GM21515 (cell line): ENCODE data around the gene ZP1.
"Not testable (repeated sequence)": the region's sequence is repeated elsewhere in the genome, so short reads cannot be mapped to it uniquely, and the experiment has no call there.

Experiments
- ATAC-seq: cut with Tn5 transposase; IDR thresholded peaks from one replicate; pipeline ENCODE4 v1.9.1; 2021; ENCODE audit not compliant: unreplicated experiment

Gene ZP1

DNA sequence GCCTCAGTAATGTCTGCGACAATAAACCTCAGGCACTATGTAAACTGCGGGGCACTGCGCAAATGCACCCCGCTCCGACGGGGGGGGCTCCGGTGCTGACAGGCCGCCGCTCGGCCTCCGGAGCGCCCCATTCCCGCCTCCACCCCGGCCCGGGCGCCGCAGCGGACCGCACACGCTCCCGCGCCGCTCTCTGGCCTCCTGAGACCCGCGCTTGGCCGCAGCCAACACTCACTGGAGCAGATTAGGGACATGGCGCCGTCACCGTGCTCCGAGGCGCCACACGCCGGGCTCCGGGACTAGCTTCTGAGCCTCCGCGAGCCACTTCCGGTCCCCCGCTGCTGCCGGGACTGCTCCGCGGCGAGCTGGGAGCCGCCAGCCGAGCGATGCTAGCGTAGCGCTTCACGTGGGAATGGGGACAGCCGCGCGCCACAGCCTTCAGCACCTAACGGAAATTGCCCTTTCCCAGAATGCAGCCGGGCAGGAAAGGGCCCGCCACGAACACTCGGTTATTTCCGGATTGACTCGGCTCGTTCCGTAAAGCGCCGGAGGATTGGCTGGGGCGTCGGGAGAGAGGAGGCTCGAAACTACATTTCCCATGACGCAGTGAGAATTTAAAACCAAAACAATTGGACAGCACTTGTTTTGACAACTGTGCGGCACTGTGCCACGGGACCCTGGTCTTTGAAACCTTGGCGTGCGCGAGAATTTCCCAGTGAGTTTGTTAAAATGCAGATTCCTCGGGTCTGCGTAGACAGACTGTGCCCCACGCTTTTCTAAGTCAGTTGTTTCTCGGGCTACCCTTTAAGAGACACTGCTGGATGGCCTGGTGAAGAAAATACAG is 39.0 kb downstream of the ZP1 start, which contains the start of gene PRPF19:
TSS of gene PRPF19 (minus strand) at position 454 of the 841 bp plus-strand sequence. CDS start at position 251, 203 bp downstream.
- peak; percentile 73 for ATAC-seq

DNA sequence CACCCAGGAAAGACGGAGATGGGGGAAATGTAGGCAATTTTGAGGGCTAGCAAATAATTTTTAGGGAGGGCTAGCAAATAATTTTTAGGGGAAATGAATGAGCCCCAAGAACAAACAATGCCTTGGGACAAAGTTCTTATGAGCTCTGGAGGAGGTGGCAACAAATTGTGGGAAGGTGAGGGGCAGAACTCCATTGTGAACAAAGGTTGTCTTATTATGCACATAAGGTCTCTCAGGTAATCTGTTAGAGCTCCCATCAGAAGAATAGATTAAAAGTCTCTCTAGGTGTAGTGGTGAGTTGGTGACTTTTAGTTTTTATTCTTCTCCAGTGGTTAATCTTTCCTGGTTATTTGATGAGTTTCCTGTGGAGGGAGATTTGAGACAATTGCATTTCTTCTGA is 41.5 kb downstream of the ZP1 start:
- ATAC-seq, result no peak

DNA sequence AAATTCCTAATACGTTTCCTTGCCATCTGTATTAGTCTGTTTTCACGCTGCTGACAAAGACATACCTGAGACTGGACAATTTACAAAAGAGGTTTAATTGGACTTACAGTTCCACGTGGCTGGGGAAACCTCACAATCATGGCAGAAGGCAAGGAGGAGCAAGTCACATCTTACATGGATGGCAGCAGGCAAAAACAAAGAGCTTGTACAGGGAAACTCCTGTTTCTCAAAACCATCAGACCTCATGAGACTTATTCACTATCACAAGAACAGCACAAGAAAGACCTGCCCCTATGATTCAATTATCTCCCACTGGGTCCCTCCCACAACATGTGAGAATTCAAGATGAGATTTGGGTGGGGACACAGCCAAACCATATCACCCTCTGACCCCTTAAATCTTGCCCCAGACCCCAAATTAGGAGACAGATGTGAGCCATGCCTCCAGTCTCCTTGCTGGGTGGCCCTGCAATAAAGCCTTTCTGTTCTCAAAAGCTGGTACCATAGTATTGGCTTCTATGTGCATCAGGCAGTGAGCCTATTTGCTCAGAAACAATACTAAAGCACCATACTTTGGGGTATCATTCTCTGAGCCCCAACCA is 42.4 kb downstream of the ZP1 start:
- ATAC-seq, result not testable (repeated sequence)

DNA sequence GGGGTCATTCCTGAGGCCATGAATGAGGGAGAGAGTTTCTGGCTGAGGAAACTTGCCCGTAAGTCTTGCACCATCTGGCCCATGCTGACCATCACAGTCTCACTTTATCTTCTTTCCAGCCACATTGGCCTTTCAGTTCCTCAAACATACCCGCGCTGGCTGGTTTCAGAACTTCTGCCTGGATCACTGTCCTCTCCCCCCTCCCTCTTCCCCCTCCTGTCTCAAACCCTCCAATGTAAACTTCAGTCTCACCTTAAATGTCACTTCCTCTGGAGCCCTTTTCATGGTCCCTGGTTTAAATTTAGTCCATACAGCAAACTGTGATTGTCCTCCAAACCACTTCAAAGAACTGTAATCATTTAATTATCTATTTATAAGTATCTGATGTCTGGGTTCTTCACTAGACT is 42.9 kb downstream of the ZP1 start:
- peak; percentile 29 for ATAC-seq

DNA sequence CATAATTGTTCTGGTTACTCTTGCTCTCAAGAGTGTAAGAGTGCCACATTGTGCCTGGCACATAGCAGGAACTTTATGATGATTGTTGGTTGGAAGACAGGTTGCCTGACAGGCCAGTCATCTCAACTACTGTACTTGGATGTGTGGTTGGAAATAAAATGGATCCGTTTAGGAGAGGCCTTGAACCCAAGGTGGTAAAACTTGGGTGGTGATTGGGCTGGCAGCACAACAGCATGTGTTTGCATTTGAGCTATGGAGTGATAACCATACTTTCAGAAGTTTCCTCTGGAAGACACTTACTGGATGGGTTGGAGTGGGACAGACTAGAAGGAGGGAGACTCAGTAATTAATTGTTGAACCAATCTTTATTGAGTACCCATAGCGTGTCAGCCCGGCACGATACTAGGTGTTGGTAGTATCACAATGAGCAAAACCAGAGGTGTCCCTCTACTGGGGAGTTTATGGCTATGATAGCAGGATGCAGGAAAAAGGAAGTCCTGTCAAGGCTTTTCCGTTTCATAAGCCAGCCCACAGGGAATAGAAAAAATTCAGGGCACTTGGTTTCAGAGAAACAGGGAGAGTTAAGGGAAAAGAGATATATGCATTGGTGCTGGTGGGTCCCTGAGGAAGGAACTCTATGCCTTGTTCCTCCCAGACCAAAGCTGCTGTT is 43.5 kb downstream of the ZP1 start:
- no peak for ATAC-seq

DNA sequence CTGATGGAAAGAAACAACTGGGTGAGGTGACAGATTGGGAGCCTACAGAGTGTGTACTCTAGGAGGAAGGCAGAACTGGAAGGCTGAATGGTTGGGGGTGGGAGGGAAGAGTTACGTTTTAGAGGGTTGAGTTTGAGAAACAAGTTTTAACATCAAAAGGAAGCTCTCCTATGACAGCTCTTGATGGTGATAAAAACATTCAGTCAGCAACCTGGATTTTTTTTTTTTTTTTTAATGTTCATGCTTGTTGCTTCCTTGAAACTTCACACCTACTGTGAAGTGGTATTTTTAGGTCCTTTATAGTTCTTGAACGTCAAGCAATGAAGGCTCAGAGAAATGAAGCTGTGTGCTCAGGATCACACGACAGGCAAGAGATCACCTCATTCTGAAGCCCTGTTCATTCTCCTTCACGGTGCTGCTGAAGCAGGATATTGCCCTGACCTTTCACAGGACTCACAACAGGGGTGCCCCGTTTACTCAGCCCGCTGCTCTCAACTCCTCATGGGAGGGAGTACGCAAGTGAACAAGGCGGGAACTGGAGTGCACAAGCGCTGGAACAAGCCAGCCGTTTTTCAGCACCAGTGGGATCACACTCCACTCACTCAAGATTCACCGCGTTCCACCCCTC is 45.0 kb downstream of the ZP1 start:
- no peak for ATAC-seq

DNA sequence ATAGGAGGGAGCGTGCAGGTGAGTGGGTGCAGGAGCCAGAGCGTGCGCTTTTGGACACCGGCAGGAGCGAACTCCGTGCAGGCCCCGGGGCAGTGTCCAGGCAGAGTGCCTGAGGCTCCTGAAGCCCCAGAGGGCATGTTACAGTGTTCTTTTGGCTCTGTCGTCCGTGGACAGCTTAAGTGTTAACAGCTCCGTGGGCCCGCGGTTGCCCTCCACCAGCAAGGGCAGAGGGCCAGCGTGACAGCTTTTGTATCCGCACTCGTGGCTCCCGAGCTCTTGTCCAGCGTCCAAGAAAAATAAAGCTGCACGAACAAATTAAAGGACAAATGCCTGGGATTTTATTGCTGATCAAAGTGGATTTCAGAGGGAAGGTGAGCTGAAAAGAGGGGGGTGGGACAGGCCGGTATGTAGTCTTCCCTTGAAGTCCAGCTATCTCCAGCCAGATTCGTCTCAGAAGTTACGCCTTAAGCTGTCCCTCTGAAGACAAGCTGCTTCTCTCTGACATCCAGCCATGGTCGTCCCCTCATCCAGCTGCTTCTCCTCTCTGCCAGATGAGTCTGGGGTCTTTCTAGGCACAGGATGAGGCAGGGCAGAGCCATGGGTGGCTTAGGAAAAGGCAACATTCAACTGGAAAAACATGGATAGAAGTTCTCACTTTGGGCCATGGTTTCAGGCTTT is 45.6 kb downstream of the ZP1 start:
- ATAC-seq, result no peak

DNA sequence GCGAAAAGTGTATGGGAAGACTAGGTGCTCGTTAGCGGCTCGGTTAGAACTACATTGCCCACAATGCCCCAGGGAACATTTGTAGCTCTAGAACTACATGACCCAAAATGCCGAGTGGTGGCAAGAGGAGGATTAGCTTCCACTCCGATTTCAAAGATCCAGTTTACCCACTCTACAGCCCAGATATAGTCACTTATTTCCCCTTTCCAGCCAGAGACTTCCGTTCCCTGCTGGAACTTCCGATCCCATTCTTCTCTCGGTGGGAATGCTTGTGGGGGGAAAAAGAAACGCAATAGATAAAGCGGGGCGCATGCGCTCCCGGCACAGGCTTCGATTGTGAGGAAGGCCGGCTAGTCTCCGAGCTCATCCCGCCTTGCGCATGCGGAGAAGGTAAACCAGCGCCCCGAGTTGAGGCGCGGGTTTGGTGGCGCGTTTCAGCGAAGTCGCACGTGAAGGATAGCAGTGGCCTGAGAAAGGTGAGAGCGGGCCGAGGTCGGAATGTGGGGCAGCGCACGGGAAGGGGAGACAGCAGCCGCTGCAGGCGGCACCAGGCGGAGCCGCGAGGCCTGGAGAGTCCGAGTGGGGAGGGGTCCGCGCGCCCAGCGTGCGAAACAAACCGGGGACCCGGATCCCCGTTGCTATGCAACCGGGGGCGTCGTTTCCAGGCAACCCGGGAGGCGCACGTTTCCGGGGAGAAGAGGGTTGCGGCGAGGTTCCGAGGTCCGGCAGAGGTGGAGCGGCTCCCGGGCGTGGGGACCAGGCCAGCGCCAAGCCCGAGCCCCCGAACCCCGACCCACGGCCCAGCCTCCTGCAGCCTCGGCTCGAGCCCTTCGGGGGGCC is 46.7 kb downstream of the ZP1 start, which contains the start of gene TMEM109:
TSS of gene TMEM109 (plus strand) at position 366 of the 840 bp plus-strand sequence. CDS start 5,536 bp downstream, outside the sequence.
- ATAC-seq, result peak; percentile 40

DNA sequence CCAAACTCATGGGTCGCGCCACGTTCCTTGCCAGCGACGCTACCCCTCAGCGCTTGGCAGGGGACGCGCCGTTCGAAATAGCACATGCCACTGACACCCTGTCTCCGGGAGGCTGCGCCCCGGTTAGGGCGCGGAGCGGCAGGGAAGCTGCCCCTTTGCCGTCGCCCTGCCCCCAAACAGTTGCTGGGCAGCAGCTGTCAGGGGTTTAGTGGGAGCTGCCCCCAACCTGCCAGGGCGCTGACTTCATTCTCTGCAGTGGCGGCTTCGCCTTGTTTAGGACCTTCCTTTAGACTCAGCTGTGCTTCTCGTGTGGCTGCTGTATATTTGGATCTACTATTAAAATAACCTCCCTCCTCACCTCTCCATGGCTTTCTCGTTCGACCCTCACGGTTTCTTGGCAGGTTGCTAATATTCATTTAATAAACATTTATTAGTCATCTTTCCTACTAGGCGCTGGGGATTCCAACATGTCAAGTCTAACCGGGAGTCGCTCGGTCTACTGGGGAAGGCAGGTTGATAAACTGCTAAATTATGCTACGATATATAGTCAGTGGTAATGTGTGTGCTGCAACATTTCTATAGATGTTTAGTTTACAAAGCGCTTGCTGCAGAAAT is 47.4 kb downstream of the ZP1 start:
- no peak for ATAC-seq

DNA sequence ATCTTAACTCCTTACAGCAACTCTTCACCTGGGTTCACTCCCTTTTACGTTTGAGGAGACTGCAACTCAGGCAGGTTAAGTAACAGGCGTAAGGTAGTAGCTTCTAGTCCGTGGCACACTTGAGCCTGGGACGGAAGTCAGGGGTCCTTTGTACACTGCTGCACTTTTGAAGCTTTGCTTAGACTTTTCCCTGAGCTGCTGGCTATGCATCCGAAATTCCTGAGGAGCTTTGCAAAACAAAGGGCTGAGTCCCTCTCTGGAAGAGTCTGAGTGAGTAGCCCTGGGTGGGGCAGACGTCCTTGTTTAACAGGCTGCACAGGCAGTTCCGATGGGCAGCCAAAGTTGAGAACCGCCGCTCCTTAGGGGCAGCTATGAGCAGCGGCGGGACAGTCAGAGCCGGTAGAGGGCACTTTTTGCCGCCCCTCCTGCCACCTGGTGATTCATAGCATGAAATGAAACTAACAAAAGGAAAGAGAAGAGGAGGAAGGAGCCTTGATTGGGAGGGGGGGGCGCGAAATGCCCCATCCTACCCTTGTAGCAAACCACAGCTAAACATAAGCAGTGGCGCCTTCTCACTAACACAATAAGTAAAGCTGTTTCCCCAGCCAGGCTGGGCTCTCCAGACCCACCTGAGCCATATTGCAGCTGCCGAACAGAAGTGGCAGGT is 48.0 kb downstream of the ZP1 start:
- peak; percentile 41 for ATAC-seq

DNA sequence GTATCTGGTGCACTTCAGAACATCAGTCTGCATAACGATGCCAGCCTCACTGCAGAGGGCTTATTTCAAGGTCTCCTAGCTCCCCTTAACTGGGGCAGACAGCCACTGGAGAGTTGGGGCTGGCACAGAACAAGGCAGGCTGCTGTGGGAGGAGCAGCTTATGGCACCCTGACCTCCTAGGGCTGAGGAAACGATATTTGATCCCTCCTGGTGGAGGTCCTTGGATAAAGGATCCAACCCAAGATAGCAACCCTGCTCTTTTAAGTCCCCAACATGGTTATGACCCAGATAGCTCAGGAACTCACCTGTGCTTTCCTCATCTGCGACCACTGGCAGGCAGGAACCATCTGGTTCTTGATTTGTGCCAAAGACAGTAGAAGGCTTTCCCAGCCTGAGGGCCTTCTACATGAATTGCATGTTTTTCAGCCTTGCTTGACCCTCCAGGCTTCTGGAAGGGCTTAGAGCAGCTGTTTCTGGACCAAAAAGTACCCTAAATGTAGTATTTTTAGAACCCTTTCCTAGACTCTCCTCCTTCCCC is 49.4 kb downstream of the ZP1 start:
- no peak for ATAC-seq

DNA sequence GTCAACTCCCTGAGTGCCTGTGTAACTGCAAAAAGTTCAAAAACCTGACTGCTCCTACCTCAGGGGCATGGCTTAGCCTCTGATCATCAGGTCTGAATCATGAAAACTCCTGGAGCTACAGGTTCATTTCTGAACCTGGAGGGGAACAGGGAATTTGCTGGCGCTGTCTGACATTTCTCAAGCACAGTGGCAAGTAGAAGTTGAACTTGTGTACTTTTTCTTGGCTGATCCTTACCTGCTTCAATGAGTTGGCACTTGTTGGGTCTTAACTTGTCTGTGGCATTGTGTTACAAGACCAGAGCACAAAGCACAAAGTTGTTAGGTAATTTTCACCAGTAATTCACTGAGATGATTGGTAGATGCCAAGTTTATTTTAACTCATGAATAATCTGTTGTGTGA is 49.9 kb downstream of the ZP1 start:
- no peak for ATAC-seq

DNA sequence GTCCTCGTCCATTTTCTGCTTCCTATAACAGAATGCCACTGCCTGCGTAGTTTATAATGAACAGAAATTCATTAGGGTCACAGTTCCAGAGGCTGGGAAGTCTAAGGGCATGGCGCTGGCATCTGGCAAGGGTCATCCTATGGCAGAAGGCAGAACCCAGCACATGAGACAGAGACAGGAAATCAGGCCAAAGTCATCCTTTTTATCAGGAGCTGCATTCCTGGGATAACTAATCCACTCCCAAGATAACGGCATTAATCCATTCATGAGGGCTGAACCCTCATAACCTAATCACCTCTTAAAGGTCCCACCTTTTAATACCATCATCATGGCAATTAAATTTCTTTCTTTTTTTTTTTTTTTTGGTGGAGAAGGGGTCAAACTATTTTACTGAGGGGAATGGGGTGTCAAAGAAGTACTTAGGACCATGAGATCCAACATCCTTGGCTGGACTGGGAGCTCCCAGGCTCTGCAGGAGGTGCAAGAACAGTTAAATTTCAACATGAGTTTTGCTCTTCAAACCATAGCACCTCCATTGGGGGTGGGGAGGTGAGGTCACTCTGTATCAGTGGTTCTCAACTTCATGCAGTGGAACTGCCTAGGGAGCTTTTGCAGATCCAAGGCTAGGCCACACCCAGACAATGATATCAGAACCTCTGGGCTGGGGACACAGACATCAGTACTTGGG is 51.1 kb downstream of the ZP1 start:
- ATAC-seq, result no peak

DNA sequence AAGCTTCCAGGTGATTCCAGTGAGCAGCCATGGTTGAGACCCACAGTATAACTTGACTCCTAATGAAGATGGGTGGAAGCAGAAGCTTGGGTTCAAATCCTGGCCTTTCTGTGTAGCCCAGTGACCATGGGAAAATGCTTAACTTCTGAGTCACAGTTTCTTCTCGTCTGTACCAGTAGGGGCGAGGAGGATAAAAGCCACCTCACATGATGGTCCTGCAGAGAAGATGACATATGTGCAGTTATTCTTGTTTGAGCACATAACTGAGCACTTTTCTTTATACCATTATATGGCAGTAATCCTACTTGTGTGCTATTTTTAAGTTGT is 51.6 kb downstream of the ZP1 start:
- no peak for ATAC-seq

DNA sequence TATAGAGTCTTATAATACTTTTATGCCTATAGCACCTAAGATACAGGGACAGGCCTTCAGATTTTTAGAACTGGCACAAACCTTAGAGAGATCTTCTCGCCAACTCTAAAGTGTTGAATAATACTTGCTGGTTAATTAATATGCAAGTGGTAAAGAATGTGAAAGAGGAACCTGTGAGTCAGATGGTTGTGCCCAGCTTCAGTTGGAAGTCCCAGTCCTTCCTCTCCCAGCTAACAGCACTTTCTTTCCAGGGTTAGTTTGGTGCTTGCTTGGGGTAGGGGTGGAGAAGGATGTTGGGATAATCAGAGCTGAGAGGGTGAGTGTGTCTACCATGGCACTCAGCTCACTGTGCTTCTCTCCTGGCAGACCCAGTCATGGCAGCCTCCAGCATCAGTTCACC is 52.0 kb downstream of the ZP1 start:
- no peak for ATAC-seq

DNA sequence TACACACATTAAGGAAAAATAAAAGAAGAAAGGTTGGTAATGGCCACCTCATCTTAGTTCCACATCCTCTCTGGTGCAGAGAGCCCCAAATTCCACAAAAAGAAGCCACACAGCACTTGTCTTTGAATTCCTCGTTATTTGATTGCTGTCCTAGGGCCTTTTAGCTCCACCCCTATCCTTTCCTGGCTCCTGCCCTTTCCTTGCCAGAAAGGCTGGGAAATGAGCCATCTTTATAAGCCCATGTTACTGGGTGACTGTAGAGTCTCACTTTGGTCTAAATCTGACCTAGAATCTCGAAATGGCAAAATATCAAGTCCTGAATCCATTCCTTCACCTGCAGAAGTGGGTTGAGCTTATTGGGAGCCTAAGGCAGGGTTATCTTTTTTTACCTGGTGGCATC is 52.6 kb downstream of the ZP1 start:
- no peak for ATAC-seq

DNA sequence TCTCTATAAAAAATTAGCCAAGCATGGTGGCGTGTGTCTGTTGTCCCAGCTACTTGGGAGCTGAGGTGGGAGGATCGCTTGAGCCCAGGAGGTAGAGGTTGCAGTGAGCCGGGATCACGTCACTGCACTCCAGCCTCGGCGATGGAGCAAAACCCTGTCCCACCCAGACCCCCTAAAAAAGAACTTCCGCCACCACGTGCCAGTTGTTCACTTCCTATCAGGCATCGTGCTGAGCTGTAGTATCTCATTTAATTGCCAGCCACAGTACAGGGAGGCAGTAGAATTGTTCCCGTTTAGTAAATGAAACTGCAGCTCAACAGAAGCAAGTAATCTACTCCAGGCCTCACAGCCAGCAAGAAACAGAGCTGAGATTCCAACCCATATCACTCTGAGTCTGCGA is 53.9 kb downstream of the ZP1 start:
- ATAC-seq, result no peak

DNA sequence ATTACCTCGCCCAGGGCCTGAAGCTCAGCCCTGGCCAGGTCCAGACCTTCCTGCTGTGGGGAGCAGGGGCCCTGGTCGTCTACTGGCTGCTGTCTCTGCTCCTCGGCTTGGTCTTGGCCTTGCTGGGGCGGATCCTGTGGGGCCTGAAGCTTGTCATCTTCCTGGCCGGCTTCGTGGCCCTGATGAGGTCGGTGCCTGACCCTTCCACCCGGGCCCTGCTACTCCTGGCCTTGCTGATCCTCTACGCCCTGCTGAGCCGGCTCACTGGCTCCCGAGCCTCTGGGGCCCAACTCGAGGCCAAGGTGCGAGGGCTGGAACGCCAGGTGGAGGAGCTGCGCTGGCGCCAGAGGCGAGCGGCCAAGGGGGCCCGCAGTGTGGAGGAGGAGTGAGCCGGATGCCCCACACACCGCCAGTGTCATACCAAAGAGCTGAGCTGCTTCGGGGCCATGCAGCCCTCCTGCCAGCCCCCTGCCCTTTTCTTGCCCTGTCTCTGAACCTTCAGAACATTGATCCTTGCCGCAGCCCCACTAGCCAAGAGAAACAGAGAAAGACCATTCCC is 54.5 kb downstream of the ZP1 start:
- ATAC-seq, result no peak
